GM19025 (cell line): ENCODE data around the gene GPR32.
A peak's percentile ranks its signal among the peaks of the same experiment; 100 is the strongest.
"Not testable (repeated sequence)": the region's sequence is repeated elsewhere in the genome, so short reads cannot be mapped to it uniquely, and the experiment has no call there.

Experiments used
- ATAC-seq: cut with Tn5 transposase; IDR thresholded peaks from one replicate; pipeline ENCODE4 v1.9.1; 2021; ENCODE audit warnings: mild to moderate bottlenecking, low read depth, moderate library complexity; ENCODE audit not compliant: unreplicated experiment

The GPR32 gene

GRCh38 chr19:50770164-50770563, at the start of gene GPR32:
Gene GPR32, plus strand, starts transcription at chr19:50770464. Its CDS starts 137 bp downstream, at chr19:50770601.
- ATAC-seq: not testable (repeated sequence)

- ATAC-seq: no peak
These were observed 49.3 kb upstream of the GPR32 start for GRCh38 chr19:50720921-50721381.

- ATAC-seq: no peak
These were observed 48.7 kb upstream of the GPR32 start for GRCh38 chr19:50721441-50722137.

- no peak for ATAC-seq
These were observed 47.9 kb upstream of the GPR32 start for GRCh38 chr19:50722201-50723013.

GRCh38 chr19:50723069-50723468, 47.2 kb upstream of the GPR32 start, which contains the start of gene CLEC11A:
Gene CLEC11A, plus strand, starts transcription at chr19:50723364. Its CDS starts 162 bp downstream, at chr19:50723526.
- no peak for ATAC-seq

- ATAC-seq: peak; percentile 6
These were observed 46.3 kb upstream of the GPR32 start for GRCh38 chr19:50723735-50724521.

- ATAC-seq: peak; percentile 70
These were observed 45.6 kb upstream of the GPR32 start for GRCh38 chr19:50724522-50725217.

GRCh38 chr19:50725218-50725910, 44.9 kb upstream of the GPR32 start:
- no peak for ATAC-seq

- ATAC-seq: no peak
These were observed 44.4 kb upstream of the GPR32 start for GRCh38 chr19:50725911-50726230.

GRCh38 chr19:50728084-50728737, 42.1 kb upstream of the GPR32 start:
- ATAC-seq: no peak

- no peak for ATAC-seq
These were observed 40.4 kb upstream of the GPR32 start for GRCh38 chr19:50729894-50730293.

- no peak for ATAC-seq
These were observed 34.4 kb upstream of the GPR32 start for GRCh38 chr19:50735869-50736268.

- no peak for ATAC-seq
These were observed 33.9 kb upstream of the GPR32 start for GRCh38 chr19:50736338-50736737.

- no peak for ATAC-seq
These were observed 30.9 kb upstream of the GPR32 start for GRCh38 chr19:50739132-50739913.

GRCh38 chr19:50739914-50740426, 30.3 kb upstream of the GPR32 start:
- no peak for ATAC-seq

GRCh38 chr19:50741179-50741933, 28.9 kb upstream of the GPR32 start:
- no peak for ATAC-seq

- ATAC-seq: no peak
These were observed 26.7 kb upstream of the GPR32 start for GRCh38 chr19:50743537-50743936.

- ATAC-seq: no peak
These were observed 25.0 kb upstream of the GPR32 start for GRCh38 chr19:50745221-50745620.
